Measurements from ENCODE around the gene IGSF21.

DNA sequence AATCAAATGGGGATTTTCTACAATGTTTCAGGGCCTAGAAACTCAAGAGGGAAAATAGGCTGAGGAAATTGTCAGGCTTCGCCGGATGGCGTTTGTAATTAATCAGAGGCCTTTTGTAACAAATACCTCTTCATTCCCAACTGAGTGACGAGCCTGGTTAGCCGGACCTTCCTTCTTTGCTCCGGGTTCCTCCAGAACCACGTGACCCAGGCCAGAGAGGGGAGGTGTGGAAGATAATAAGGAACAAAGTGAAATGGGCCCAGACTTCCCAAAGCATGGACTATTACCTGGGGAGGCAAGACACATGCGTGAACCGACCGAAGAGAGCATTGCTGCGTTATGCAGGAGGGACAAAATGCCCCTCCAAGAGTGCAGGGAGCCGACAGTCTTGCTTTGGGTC lies 7.5 kb upstream of the IGSF21 start:
- TF ChIP-seq CTCF (IDR thresholded peaks at IDR 0.05): no peak
- TF ChIP-seq POLR2AphosphoS5 (IDR thresholded peaks at IDR 0.05; ENCODE audit: insufficient read depth in 1 of 2, low read depth in 1 of 2): no peak
- no peak for TF ChIP-seq POLR2A (IDR thresholded peaks at IDR 0.05)

Measured in vagina (tissue), 2 donors.